NB4 (cell line): ENCODE data around the gene ATOH8.

Experiments used
- DNase-seq: peaks from one replicate; pipeline ENCODE4 v3.0.0; 2010; ENCODE audit warnings: low read depth
- H3K4me3 ChIP-seq: one replicate; pipeline ENCODE4 v1.5.1; 2011; ENCODE audit warnings: mild to moderate bottlenecking, low read depth, low read length, moderate library complexity
- MYC ChIP-seq: IDR thresholded peaks from 2 replicates; pipeline ENCODE4 v1.6.1; 2011; ENCODE audit warnings: low read depth, low read length
- POLR2A ChIP-seq: IDR thresholded peaks from 2 replicates; pipeline ENCODE4 v1.6.1; 2011; ENCODE audit warnings: mild to moderate bottlenecking; ENCODE audit not compliant: insufficient read length; ENCODE audit errors: extremely low read depth
- TF ChIP-seq, protein P1 (sequence below): IDR thresholded peaks from one replicate; pipeline ENCODE4 v1.5.1; 2012; ENCODE audit warnings: low read depth, low read length
- TF ChIP-seq, protein P2 (sequence below): IDR thresholded peaks from 2 replicates; pipeline ENCODE4 v1.6.1; 2011; ENCODE audit warnings: low read depth, low read length

Gene ATOH8

DNA sequence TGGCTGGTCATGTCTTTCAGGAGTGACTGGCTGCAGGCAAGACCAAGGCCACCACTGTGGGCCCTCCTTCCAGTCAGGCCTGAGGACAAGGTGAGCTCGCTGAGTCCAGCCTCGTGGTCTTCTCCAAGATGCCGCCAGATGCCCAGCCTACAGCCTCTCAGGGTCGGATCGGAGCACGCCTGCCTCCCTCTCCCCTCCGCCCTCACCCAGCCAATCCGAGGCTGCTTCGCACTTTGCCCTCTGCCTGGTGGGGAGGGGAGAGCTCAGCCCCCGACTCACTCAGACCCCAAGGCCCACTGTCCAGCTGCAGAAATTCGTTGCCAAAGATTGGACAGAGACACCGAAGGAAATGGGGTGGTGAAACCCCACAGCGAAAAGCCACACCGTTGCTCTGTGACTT lies 33.1 kb downstream of the ATOH8 start:
- H3K4me3 ChIP-seq = no peak overlapping the region
- no peak for DNase-seq
- TF ChIP-seq MYC = no peak
- TF ChIP-seq, protein P1, sequence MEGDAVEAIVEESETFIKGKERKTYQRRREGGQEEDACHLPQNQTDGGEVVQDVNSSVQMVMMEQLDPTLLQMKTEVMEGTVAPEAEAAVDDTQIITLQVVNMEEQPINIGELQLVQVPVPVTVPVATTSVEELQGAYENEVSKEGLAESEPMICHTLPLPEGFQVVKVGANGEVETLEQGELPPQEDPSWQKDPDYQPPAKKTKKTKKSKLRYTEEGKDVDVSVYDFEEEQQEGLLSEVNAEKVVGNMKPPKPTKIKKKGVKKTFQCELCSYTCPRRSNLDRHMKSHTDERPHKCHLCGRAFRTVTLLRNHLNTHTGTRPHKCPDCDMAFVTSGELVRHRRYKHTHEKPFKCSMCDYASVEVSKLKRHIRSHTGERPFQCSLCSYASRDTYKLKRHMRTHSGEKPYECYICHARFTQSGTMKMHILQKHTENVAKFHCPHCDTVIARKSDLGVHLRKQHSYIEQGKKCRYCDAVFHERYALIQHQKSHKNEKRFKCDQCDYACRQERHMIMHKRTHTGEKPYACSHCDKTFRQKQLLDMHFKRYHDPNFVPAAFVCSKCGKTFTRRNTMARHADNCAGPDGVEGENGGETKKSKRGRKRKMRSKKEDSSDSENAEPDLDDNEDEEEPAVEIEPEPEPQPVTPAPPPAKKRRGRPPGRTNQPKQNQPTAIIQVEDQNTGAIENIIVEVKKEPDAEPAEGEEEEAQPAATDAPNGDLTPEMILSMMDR = no peak
- TF ChIP-seq, protein P2, sequence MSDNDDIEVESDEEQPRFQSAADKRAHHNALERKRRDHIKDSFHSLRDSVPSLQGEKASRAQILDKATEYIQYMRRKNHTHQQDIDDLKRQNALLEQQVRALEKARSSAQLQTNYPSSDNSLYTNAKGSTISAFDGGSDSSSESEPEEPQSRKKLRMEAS = no peak
- TF ChIP-seq POLR2A = no peak

DNA sequence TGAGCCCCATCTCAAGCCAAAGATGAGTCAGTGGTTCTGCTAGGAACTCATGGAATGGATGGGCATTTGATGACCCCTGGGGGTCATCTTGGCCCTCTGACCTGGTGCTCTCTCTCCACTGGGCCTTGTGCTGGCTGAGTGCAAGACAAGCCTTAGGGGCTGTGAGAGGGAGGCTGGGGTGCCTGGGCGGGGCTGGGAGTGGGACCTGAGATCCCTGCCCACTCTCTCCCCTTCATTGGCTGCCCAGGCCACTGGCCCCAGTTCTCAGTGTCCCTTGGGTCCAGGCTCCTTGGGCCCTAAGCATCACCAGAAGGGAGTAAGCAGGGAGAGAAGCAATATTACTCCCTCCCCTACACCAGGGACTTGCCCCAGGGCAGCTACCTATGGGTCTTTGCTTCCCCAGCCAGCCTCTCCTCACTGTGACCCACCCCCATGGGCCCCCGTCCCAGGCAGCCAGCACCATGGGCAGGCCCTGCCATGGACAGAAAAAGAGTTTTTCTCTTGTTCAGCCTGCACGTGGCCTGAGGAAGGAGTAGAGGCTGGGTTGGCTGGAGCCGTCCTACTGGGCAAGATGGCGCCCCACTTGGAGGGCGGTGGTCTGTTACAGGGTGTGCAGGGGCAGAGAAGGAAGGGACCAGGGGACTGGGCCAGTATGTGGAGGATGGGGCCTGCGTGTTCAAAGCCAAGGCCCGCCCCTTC lies 33.6 kb downstream of the ATOH8 start:
- TF ChIP-seq, protein P1 = no peak
- TF ChIP-seq POLR2A (no peak), MYC (no peak)
- TF ChIP-seq, protein P2 = no peak
- no peak for DNase-seq
- H3K4me3 ChIP-seq = no peak overlapping the region

DNA sequence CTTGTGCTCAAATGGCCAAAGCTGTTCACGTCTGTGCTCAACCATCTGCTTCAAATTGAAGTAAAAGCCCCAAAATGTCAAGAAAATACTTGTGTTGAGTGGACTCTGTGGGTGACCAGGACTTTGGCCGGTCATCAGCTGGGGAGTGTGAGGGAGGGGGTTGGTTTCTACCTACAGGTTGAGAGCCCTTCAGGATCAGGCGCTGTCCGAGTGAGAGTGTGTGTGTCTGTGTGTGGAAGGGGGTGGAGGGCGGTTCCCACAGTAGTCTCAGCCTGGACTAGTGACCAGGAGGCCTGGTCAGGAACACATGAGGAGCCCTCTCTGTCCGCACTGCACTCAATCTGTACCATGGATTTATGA lies 34.2 kb downstream of the ATOH8 start:
- H3K4me3 ChIP-seq = no peak overlapping the region
- DNase-seq = no peak
- TF ChIP-seq, protein P2 = no peak
- TF ChIP-seq POLR2A (no peak), MYC (no peak)
- TF ChIP-seq, protein P1 = no peak

DNA sequence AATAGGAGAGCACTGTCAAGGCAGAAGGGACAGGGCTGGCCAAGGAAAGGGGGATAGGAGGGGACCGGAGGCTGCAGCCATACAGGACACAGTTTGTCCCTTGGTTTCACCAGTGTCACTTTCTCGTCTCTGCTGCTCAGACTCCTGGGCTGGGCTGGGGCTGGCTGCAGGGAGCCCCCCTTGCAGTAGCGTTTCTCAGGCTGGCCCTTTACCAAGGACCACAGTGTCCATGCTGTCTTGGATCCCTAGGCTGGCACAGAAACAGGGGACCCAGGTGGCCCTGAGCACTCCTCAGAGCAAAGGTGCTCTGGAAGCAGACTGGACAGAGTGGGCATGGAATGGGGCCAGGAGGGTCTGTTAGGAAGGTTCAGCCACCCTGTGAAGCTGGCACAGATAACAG lies 34.8 kb downstream of the ATOH8 start:
- no peak for TF ChIP-seq MYC
- TF ChIP-seq, protein P1 = no peak
- no peak for TF ChIP-seq POLR2A
- TF ChIP-seq, protein P2 = no peak
- DNase-seq = no peak
- no peak overlapping the region for H3K4me3 ChIP-seq

DNA sequence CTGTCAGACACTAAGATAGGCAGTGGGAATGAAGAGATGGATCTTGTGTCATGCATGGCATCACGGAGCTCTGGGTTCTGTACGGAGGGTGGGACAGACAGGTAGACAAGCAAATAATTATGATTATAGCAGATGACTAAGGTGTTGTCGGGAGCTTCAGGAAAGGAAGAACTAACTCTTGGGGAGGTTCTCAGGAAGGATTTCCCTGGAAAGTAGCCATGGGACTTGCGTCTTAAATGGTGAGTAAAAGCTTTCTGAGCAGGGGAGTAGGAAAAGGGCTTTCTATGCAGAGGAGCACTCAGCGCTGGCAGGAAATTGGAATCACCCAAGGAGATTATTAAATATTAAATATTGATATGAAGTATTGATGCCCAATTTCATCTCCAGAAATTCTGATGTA lies 35.5 kb downstream of the ATOH8 start:
- DNase-seq = no peak
- TF ChIP-seq, protein P2 = no peak
- TF ChIP-seq, protein P1 = no peak
- TF ChIP-seq MYC = no peak
- TF ChIP-seq POLR2A = no peak
- no peak overlapping the region for H3K4me3 ChIP-seq

DNA sequence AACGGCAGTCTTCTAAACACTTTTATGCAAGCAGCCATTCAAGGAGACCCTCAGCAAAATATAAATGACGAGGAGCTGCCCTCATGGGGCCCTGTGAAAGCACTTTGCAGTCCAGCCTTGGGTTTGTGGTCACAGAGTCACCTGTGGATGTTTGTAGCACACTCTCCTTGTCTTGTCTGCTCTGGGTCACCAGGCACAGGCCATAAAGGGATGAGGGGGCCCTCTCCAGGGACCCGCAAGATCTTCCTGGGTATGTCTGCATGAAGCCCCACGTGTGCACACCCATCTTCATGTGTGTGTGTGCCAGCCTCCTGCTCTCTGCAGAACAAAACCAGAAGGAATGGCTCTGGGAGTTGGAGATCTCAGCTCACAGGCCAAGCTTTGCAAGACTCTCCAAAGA lies 36.2 kb downstream of the ATOH8 start:
- no peak for DNase-seq
- TF ChIP-seq POLR2A = no peak
- H3K4me3 ChIP-seq = no peak overlapping the region
